ENCODE data around the gene GABRA4.

DNA sequence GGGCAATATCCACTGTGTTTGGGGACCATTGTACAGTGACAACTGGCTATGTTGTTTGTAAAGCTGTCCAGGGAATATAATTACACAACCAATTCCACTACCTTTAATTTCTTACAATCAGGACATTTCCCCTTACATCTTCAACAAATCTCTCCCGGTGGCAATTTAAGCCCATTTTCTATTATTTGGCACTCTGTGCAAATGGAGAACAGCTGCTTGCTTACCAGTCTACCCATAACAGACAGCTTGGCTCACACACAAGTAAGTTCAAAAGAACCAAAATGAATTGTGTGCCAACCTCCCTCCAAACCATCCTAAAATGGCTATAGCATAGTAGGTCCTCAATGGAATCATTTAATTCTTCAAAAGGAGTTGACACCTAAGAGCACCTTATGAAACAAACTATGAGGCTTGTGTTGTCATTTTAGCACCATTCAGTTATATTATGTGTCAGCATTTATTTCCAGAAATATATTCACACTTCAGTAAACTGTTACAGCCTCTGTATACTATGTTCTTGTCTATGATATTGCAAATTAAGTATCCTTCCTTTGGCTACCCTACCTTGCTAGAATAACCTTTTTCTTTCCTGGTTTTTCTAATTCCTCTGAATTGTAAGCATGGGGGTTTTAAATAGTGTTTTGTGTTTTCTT is 18.4 kb downstream of the GABRA4 start:
- TF ChIP-seq, protein P1, sequence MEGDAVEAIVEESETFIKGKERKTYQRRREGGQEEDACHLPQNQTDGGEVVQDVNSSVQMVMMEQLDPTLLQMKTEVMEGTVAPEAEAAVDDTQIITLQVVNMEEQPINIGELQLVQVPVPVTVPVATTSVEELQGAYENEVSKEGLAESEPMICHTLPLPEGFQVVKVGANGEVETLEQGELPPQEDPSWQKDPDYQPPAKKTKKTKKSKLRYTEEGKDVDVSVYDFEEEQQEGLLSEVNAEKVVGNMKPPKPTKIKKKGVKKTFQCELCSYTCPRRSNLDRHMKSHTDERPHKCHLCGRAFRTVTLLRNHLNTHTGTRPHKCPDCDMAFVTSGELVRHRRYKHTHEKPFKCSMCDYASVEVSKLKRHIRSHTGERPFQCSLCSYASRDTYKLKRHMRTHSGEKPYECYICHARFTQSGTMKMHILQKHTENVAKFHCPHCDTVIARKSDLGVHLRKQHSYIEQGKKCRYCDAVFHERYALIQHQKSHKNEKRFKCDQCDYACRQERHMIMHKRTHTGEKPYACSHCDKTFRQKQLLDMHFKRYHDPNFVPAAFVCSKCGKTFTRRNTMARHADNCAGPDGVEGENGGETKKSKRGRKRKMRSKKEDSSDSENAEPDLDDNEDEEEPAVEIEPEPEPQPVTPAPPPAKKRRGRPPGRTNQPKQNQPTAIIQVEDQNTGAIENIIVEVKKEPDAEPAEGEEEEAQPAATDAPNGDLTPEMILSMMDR (IDR thresholded peaks at IDR 0.05), result no peak
- no peak for TF ChIP-seq EP300 (IDR thresholded peaks at IDR 0.05)
- TF ChIP-seq POLR2A (IDR thresholded peaks at IDR 0.05), result no peak

Data from upper lobe of left lung (tissue), 4 donors.